Muscle of back (tissue), 11 donors: ENCODE measurements around the gene THSD7B. TPM values are rescaled to one million over a fixed set of nuclear protein-coding genes. Genes with fewer than 3 reads are reported as not detected.

Experiments used
- DNase-seq, 3 donors: peaks; one replicate each; pipeline versions ENCODE4 v3.0.0 to v3.0.0-alpha.2; 2013
- polyA plus RNA-seq, 10 donors: library from polyadenylated mRNA; unstranded; fragments of 120-200 nt; gene quantifications; one replicate each; pipeline ENCODE4 v1.2.1, GENCODE V29; 2013; ENCODE audit not compliant: insufficient read length in 10 of 10

THSD7B gene
- polyA plus RNA-seq, 10 donors: 0.65 to 1.6 (median 0.97) TPM

GRCh38 chr2:137194111-137194510 is 428.8 kb downstream of the THSD7B start:
- DNase-seq: no peak

GRCh38 chr2:137199751-137200150 is 434.4 kb downstream of the THSD7B start:
- DNase-seq: no peak

GRCh38 chr2:137202318-137202717 is 437.0 kb downstream of the THSD7B start:
- DNase-seq: no peak

- no peak for DNase-seq
Observed at GRCh38 chr2:137205324-137205723, 440.0 kb downstream of the THSD7B start.

- DNase-seq: no peak
Observed at GRCh38 chr2:137206069-137206468, 440.7 kb downstream of the THSD7B start.

- DNase-seq: no peak
Observed at GRCh38 chr2:137207030-137207429, 441.7 kb downstream of the THSD7B start.

- DNase-seq: no peak
Observed at GRCh38 chr2:137208431-137208891, 443.1 kb downstream of the THSD7B start.

- no peak for DNase-seq
Observed at GRCh38 chr2:137210039-137210438, 444.7 kb downstream of the THSD7B start.

GRCh38 chr2:137211761-137212160 is 446.4 kb downstream of the THSD7B start:
- no peak for DNase-seq

GRCh38 chr2:137220438-137220993 is 455.2 kb downstream of the THSD7B start:
- peak in 1 of 3 donors; percentile 73 for DNase-seq

GRCh38 chr2:137221797-137222492 is 456.6 kb downstream of the THSD7B start:
- no peak for DNase-seq

GRCh38 chr2:137223722-137224121 is 458.4 kb downstream of the THSD7B start:
- no peak for DNase-seq

- peak in 1 of 3 donors; percentile 44 for DNase-seq
Observed at GRCh38 chr2:137228566-137228965, 463.2 kb downstream of the THSD7B start.

GRCh38 chr2:137229834-137230233 is 464.5 kb downstream of the THSD7B start:
- no peak for DNase-seq

- DNase-seq: no peak
Observed at GRCh38 chr2:137231628-137232027, 466.3 kb downstream of the THSD7B start.

GRCh38 chr2:137232076-137232475 is 466.7 kb downstream of the THSD7B start:
- no peak for DNase-seq

- DNase-seq: no peak
Observed at GRCh38 chr2:137233091-137233490, 467.7 kb downstream of the THSD7B start.

GRCh38 chr2:137237055-137237454 is 471.7 kb downstream of the THSD7B start:
- peak; percentile 58 to 81 (median 63) for DNase-seq

- no peak for DNase-seq
Observed at GRCh38 chr2:137238065-137238464, 472.7 kb downstream of the THSD7B start.

GRCh38 chr2:137249463-137250130 is 484.3 kb downstream of the THSD7B start:
- no peak for DNase-seq

GRCh38 chr2:137250401-137250800 is 485.1 kb downstream of the THSD7B start:
- no peak for DNase-seq

- no peak for DNase-seq
Observed at GRCh38 chr2:137251045-137251444, 485.7 kb downstream of the THSD7B start.

GRCh38 chr2:137252934-137253333 is 487.6 kb downstream of the THSD7B start:
- DNase-seq: peak in 1 of 3 donors; percentile 24
